ENCODE data around the gene LRP1B.

GRCh38 chr2:141508806-141509595 is 621.8 kb downstream of the LRP1B start:
- no peak for TF ChIP-seq CTCF (IDR thresholded peaks at IDR 0.05)
- no peak for TF ChIP-seq POLR2AphosphoS5 (IDR thresholded peaks at IDR 0.05)
- TF ChIP-seq EP300 (IDR thresholded peaks at IDR 0.05), result no peak

Data from esophagus muscularis mucosa (tissue), 4 donors.